NCI-H2029 (cell line): Measurements from ENCODE around the gene NPAS3.

Experiments
- DNase-seq: peaks from one replicate; lab custom pipeline; 2025; lab: John Stamatoyannopoulos, UW

The NPAS3 gene

GRCh38 chr14:33516898-33517436, 578.3 kb downstream of the NPAS3 start:
- no peak for DNase-seq

- DNase-seq = no peak
Observed at GRCh38 chr14:33521192-33521591, 582.5 kb downstream of the NPAS3 start.

DNA sequence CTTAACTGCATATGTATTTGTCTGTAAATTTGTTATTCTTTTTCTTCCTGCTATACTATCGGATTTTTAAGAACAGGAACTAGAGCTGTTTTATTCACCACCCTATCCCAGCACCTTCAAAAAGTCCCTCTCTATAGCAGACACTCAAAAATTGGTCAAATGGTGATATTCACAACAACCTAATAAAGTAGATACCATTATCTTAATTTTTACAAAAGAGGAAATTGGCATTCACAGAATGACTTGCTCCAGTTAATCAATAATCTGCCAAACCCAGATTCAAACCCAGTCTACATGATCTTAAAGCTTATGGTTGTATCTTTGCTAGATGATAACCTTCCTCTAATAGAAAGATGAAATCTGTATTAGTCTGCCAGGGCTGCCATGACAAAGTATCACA, 585.6 kb downstream of the NPAS3 start:
- DNase-seq = no peak

DNA sequence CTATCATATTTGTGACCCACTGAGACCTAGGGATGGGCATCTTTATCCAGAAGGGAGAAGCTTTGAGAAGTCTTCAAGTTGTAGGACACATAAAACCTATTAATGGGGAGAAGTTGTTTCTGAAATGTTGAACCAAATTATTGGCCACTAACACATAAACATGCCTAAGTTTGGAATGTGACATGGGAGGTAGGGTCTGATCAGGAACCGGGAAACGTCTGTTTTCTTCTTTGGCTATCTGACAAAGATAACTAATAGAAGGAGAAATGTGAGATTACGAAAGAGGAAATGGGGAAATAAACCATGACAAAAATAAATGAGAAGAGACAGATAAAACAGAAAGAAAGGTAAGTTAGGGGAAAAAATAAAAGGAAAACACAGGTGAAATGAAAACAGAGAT, 586.9 kb downstream of the NPAS3 start:
- no peak for DNase-seq

DNA sequence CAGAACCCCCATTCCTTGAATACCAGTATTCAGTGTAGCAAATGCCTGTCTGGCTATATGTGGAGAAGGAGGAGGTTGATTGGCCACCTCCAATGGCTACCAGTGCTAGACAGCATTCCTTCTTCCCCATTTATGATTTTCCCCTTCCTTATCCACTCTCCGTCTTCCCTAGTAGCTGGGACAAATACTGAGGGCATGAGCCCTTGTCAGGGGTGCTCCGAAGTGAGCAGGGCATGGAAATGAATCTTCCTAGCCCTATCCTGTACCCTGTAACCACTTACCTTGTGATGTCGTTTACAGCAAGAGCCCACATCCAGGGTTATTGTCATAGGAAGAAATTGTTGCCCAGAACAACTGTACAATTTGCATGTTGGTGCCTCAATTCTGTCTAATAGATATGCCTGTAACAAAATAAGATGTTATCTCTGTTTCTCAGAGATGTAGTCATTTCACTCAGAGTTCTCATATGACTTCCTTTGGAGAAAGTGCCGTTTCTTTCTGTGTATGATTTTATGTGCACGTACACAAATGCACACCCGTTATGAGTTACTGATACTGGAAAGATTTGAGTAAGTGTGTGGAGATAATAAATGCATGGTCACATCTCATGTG, 588.5 kb downstream of the NPAS3 start:
- no peak for DNase-seq

GRCh38 chr14:33528655-33529054, 590.0 kb downstream of the NPAS3 start:
- DNase-seq = no peak

DNA sequence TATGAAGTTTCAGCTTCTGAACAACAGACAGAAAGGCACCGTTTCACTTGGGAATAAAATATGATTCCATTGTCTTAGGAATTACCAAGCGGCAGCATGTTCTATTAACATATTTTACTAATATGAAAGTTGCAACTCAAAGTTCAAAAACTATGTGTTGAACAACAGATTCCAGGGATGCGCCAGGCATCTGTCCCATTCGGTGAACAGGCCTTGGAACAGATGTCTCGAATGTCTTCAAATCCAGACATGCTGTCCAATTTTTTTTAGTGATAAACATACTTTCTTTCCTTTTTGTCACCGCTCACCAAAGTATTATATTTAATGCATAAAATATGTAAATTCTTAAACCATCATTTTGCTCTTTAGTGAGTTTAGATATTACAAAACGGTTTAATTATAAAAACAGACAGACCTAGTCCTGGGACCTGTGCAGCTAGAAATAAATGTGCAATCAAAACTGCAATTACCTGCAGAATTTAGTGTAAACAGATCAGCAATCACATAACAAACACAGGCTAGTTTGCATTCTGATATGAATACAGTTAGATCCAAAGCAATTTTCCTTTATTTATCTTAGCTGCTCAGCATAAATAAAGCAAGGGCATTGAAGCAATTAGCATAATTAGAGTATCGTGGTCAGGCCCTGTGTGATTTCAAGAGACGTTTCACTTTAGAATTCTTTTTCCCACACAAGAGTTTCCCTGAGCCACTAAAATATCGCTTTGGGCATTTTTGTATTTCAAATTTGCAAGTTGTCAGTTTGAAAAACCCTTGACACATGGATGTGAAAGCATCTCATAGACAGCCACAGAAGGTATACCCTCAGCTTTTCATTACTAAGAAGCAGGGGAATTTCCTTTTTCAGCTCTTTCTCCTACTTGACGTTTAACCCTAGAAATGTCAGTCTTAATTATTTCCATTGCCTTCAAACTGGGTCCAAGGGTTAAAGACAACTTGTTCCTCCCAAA, 591.4 kb downstream of the NPAS3 start:
- DNase-seq = no peak

- no peak for DNase-seq
Observed at GRCh38 chr14:33532553-33532952, 593.9 kb downstream of the NPAS3 start.

DNA sequence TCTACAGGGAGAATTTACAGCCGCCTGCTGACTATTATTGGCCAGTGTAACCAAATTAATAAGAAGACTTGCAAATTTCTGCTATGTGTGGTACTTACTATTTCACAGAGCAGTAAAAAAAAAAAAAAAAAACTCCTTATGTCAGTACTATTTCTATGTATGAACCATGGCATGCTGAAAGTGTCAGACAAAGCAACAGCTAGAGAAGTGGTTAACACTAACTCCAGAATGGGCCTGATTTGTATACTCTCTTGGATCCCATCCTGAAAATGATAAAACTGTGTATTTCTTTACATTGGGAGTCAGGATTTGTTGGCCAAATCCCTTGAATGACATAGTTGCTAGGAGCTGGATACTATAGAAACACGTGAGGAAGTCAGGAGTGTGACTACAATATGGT, 595.4 kb downstream of the NPAS3 start:
- no peak for DNase-seq

- DNase-seq = no peak
Observed at GRCh38 chr14:33534632-33535031, 596.0 kb downstream of the NPAS3 start.

- no peak for DNase-seq
Observed at GRCh38 chr14:33539918-33540357, 601.3 kb downstream of the NPAS3 start.

DNA sequence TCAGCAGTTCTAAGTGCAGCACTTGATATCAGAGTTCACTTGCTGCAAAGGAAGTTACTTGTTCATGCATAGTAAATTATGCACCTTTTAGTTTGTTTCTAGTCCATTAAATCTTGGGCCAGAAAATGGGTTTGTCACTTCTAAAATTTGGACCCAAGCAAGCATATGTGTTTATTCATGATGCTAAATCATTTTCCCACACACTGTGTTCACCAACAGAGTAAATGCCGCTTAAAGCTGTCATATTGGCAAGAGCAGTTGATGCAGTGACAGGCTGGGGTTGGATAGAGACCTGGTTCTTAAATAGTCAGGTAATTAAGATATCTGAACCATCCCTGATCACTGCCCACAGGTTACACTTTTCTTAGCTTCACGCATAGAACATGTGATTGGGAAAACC, 602.5 kb downstream of the NPAS3 start:
- DNase-seq = no peak

GRCh38 chr14:33542338-33543287, 603.9 kb downstream of the NPAS3 start:
- peak; percentile 92 for DNase-seq

DNA sequence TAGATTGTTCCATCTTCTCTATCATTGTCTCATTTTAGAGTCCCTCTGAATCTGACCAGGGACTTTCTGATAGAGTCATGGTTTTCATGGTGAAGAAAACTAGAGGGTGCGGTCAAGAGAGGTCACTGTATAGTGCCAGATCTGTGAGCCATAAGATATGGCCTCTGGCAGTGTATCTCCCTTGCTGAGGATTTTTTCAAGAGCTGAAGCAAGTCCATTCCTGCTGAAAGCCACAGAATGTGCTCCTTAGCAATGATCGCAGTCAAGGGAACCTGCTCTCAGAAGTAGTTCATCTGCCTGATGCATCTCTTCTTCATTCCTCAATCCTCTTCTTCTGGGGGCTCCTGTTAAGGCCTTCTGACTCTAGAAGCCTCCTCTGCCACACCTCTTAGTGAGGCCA, 607.0 kb downstream of the NPAS3 start:
- no peak for DNase-seq

DNA sequence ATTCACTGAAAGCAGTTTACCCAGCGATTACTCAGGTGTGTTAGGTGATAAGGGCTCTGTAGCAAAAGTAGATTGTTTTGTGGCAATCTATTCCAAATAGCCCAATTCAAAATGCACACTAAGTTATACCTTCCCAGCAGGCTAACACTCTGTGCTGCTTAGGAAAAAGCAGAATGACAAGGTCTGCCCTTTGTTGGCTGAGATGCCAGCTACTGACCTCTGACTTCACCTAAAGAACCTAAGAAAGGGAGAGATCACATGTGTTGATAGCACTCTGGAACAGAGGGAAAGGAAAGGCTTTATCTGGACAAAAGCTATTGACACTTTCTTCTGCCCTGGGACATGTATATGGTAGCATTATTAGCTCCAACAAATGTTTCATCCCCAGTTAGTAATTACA, 609.9 kb downstream of the NPAS3 start:
- DNase-seq = no peak

GRCh38 chr14:33551963-33552362, 613.3 kb downstream of the NPAS3 start:
- peak; percentile 77 for DNase-seq

- DNase-seq = no peak
Observed at GRCh38 chr14:33553706-33554278, 615.1 kb downstream of the NPAS3 start.

DNA sequence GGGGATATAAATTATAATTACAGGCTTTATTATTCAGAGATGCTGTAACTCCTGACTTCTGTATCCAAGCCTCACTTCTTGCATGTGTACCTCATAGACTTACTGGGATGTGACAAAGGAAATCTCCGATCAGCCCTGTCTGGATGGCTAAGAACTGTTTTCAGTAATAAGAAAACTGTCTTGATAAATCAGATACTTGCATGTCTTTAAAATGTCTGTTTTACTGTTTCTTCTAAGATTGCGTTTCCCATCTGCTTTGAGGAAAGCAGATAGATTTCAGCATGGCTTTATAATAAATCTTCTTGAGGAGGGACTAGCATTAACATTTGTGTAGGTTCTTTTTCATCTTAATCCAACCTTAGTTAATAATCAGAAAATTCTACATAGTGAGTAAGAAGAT, 616.3 kb downstream of the NPAS3 start:
- no peak for DNase-seq

DNA sequence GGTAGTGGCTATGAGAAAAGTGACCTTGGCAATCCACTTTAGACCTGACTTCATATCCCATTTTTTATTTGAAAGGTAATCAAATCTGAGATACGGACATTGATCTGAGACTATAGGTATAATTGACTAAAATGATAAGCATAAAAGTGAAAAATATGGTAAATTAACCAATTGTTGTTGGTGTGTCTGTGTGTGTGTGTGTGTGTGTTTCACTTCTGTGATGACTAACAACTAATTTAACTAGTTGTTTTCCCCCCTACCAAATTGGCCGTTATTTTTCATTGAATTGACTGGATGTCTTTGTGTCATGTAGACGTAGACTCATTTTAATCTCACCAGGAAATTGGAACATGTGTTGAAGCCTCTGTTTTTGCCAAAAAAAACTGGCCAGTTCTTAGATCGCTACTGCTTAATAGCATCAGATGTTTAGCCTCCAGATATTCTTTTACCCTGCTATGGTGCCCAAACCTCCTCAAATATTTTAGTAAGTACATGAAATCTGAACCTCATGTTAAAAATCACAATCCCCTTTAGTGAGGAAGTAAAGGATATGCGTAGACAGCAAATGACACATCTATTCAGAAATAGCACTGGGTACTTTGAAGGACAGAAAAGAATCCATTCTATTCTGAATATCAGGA, 617.2 kb downstream of the NPAS3 start:
- no peak for DNase-seq

DNA sequence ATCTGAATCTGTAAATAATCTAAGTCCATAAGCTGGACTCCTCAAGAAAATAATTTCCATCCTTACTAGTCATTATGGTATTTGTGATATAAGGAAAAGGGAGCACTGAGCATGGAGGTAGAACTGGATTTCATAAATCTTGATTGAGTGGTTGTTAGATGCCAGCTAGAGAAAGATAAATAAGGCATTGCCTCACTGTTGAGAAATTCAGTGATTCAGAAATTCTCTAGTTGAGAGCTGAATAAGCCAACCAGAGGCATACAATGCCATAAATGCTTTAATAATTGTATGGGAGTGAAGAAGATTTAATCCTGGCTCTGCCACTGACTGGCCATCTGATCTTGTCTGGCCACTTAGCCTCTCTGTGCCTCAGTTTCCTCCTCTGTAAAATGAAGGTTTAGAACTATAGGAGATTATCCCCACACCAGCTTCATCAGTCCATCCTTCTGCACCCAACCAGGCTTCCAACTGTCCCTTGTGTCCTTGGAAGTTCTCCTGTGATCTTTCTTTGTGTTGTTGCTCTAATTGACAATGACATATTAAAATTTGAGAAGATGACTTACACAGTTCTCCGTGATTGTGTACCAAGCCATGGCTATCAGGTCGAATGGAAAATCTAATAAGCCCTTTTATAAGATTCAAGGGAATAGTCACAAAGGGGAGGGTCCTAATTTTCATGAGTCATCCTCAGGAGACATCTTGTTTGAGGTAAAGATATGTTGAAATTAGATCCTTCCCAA, 617.9 kb downstream of the NPAS3 start:
- no peak for DNase-seq
